Measurements from ENCODE around the gene RSPH9.

- no peak for TF ChIP-seq POLR2AphosphoS5 (IDR thresholded peaks at IDR 0.05; ENCODE audit: borderline replicate concordance, low read depth, low read length)
- TF ChIP-seq EZH2 (IDR thresholded peaks at IDR 0.05): no peak
- no peak for TF ChIP-seq FOXP2 (optimal IDR thresholded peaks at IDR 0.05; ENCODE audit: control extremely low read depth, extremely low read length, insufficient read depth)
Observed at GRCh38 chr6:43697421-43697820, 52.6 kb downstream of the RSPH9 start.
